GM19452 (cell line): Measurements from ENCODE around the gene RNF180.

Experiments
- ATAC-seq: cut with Tn5 transposase; IDR thresholded peaks from one replicate; pipeline ENCODE4 v1.9.1; 2021; ENCODE audit not compliant: unreplicated experiment

RNF180 gene

GRCh38 chr5:64165500-64166200 is at the start of gene RNF180:
Gene RNF180 (plus strand): TSS chr5:64165843. CDS start chr5:64200808, 34,965 bp downstream.
- ATAC-seq = no peak

- no peak for ATAC-seq
Observed at GRCh38 chr5:64125521-64125920, 40.1 kb upstream of the RNF180 start.

- no peak for ATAC-seq
Observed at GRCh38 chr5:64126202-64126741, 39.4 kb upstream of the RNF180 start.

- ATAC-seq = no peak
Observed at GRCh38 chr5:64140018-64140417, 25.6 kb upstream of the RNF180 start.

DNA sequence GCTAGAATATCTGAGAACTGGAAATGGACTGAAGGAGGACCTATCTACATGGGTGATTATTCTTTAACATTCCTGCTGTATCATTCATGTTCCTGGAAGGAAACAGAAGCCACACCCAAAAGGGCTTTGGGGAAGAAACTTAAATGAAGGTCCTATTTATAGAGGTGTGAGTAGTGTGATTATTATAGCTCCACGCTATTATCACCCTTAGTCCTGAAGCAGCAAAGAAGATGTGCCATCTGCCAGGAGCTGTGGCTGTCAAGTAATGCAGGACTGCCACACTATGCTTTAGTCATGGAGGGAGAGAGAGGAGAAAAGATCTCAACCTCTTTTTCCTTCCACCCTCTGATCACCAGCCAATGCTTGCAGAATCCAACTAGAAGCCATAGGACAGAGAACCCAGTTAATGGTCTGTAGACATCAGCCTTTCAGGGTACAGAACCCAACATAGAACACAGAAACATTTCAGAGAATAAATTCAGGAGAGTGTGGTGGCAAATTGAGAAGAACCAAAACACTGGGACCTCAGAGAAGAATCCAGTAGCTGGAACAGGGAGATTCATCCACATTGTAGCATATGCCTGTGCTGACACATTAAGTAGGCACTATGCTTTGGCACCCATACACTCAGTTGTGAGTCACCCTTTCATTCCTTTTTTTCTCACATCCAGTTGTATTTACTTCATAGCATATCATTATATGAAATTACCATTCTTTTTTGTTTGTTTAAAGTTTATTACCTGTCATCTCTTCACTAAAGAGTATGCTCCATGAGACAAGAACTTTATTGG is 21.0 kb upstream of the RNF180 start:
- no peak for ATAC-seq

DNA sequence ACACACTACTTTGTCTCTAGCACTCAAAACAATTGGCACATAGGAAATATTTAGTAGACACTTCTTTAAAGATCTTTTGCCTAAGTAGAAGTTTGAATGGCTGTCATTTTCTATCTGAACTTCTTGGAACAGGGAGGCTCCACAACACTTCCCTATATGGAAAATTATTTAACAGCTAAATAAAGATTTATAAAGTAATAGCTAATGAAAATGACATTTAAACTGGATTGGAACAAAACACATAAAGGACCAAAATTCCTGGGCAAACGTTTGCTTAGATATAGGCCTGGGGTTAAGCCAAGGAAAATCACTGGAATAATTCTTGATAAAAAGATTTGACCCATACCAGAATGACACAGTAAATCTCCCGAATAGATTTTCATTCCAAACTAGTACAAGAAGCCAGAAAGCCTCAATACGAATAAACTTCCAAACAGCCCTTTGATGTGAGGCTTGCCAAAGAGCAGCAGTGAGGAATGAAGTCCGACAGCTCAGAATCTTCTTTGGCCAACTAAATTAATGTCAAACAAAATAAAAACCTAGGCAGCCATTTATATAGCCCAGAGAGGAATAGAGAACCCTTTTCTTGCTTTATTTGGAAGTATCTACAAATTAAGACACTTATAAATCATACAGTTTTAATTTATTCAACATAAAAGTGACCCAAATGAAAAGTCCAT is 20.3 kb upstream of the RNF180 start:
- ATAC-seq = no peak

DNA sequence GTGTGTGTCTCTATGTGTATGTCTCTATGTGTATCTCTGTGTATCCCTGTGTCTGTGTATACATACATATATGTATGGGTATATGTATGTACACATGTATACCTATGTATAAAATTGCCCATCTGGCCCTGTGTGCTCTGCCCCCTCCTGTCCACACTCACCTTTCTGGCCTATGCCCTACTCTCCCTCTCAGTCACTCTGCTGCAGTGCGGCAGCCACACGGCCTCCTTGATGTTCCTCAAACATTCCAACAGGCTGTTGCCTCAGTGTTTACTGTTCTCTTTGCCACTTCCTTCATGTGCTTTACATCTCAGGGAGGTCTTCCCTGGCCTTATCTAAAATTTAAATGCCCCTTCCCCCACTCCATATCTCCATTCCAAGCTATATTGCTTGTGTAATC is 18.3 kb upstream of the RNF180 start:
- no peak for ATAC-seq

GRCh38 chr5:64147849-64148441 is 17.7 kb upstream of the RNF180 start:
- ATAC-seq = no peak

DNA sequence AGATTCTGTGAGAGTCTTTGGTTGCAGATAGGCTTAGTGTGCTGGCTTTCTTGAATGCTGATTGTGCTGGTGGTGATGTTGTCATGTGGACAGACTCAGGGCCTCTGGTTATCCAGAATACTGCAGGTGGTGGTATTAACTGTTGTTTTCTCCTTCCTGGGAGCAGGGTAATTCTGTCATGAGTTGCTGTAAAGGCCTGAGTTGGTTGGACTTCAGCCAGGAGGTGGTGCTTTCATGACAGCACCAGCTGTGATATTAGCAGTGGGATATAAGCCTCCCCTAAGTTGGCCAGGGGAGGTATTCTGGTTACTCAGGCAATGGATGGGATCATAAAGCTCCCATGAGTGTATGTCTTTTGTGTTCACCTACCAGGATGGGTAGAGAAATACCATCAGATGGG is 16.4 kb upstream of the RNF180 start:
- no peak for ATAC-seq

GRCh38 chr5:64149857-64150521 is 15.7 kb upstream of the RNF180 start:
- no peak for ATAC-seq

GRCh38 chr5:64156261-64156660 is 9.4 kb upstream of the RNF180 start:
- no peak for ATAC-seq

GRCh38 chr5:64158827-64159226 is 6.8 kb upstream of the RNF180 start:
- ATAC-seq = no peak

GRCh38 chr5:64160201-64160600 is 5.4 kb upstream of the RNF180 start:
- ATAC-seq = no peak

GRCh38 chr5:64161420-64161819 is 4.2 kb upstream of the RNF180 start:
- no peak for ATAC-seq

DNA sequence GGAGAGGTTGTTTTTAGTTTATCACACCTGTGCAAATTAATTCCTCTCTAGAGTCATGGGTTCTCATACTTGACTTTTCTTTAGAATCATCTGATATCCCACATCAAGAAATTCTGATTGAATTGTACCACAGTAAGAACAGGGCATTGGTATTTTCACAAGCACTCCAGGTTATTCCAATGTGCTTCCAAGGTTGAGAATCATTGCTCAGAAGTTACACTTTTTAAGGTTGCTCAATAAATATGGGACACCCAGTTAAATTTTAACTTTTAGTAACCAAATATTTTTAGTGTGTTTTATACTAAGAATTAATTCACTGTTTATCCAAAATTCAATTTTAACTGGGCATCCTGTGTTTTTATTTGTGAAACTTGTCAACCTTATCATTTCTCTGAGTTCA is 2.5 kb upstream of the RNF180 start:
- ATAC-seq = no peak

DNA sequence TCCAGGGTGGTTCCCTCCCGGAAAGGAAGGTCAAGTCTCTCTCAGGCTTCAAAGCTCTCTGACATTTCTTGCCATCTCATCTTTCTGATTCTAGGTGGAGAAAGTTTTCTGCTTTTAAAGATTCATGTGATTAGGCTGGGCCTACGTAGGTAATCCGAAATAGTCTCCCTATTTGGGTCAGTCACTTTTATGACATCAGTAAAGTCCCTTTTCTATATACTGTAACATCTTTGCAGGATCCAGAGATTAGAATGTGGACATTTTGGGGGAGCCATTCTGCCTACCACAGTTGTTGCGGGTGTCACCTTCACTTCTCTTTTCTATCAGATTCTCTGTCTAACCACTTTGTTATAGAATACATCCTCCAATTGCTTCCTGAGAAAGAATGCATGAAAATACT is 1.9 kb upstream of the RNF180 start:
- ATAC-seq = no peak

DNA sequence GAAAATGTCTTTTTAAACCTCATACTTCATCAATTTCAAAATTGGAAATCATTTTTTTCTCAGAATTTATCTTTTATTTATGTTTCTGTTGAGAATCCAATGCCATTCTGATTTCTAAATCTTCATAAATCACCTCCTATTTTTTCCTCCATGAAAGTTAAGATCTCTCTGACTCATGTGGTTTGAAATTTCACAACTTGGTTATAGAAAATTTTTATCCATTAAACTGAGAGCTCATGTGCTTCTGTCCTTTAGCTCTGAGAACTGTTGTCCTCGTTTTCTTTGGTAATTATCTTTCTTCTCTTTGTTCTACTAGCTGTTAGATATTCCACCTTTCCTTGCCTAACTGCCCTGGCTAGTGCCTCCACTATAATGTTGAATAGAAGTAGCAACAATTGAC is 1.5 kb upstream of the RNF180 start:
- ATAC-seq = no peak

DNA sequence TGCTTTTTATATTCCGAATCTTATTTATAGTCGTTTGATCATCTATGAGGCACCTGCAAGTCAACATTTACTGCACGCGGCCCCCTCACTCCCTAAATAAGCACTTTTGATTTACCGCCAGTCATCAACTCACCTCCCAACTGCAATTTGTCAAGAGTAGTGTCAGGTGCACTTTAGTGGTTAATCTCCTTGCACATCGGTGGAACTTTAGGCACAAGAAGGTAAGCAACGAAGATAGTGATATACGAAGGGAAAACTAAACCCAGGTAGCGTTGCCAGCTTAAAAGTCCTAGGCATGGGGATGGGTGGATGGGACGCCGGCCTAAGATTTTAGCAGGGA is 513 bp upstream of the RNF180 start:
- no peak for ATAC-seq

DNA sequence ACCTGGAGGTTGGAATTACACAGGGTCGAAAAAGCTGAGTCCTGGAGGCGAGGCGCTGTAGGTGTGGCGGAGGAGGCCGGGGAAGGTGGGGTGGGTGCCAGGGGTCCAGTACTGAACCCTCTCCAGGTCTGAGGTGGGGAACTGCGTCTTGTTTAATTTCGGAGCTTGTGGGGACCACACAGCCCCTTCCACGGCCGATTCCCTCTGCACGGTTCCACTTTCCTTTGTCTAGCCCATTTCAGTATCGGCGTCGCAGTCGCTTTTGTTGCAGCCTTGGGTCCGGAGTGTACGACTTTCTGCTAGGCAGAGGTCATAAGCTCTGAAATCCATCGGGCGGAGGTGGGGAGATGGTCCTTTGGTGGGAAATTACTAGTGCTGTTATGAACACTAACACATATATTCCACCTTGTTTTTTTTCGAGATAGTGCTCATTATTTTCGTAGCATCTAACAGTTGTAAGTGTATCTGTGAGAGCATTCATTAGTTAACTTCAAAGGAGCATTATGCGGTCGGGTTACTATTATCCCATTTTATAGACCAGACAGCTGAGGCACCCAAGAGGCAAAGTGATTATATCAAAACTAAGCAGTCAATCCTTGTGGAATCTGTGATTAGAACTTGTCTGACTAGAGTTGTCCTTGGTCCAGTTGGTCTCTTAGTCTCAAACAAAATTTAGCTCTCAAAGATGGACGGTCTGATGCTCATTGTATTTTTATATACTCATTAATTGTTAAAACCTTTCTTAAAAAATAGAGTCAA is 737 bp downstream of the RNF180 start:
- no peak for ATAC-seq

GRCh38 chr5:64176301-64176700 is 10.7 kb downstream of the RNF180 start:
- no peak for ATAC-seq
